ENCODE data around the gene UTP15. TPM values are rescaled to one million over a fixed set of nuclear protein-coding genes. Genes with fewer than 3 reads are reported as not detected.

The UTP15 gene
- total RNA-seq, 1 experiment from 2014 or later = 35.2 TPM

DNA sequence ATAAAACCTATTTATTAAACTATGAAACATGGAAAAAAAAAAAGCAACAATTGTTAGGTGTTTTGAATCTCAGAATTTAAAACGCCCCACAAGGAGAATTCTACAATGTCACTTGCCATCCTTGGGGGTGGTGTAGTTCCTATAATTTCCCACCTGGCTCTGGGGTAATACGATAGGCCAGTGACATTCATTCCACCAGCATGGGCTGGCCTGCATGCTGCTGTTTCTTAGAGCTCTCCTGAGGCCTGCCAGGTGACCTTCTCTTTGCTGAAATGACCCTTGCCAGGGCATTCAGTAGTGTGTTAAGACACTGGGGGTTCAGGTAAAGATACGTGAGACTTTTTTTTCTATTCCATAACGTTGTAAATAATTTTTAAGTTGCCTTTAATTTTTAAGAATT, 50.4 kb downstream of the UTP15 start:
- H3K36me3 Mint-ChIP-seq = no peaks in the 10 kb centered on the region
- TF ChIP-seq, protein P1, sequence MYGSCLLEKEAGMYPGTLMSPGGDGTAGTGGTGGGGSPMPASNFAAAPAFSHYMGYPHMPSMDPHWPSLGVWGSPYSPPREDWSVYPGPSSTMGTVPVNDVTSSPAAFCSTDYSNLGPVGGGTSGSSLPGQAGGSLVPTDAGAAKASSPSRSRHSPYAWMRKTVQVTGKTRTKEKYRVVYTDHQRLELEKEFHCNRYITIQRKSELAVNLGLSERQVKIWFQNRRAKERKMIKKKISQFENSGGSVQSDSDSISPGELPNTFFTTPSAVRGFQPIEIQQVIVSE (CRISPR knock-in tag; IDR thresholded peaks at IDR 0.05; ENCODE audit: borderline replicate concordance) = no peak
- TF ChIP-seq PRRX2 (CRISPR knock-in tag; IDR thresholded peaks at IDR 0.05) (no peak), GABPB1 (CRISPR knock-in tag; IDR thresholded peaks at IDR 0.05) (no peak), ETV6 (CRISPR knock-in tag; IDR thresholded peaks at IDR 0.05) (no peak), ATF3 (CRISPR knock-in tag; conservative IDR thresholded peaks at IDR 0.05) (no peak), ZNF396 (CRISPR knock-in tag; IDR thresholded peaks at IDR 0.05; ENCODE audit: borderline replicate concordance) (no peak), ERG (CRISPR knock-in tag; IDR thresholded peaks at IDR 0.05) (no peak), ZNF317 (CRISPR knock-in tag; IDR thresholded peaks at IDR 0.05; ENCODE audit: borderline replicate concordance, low read depth) (no peak)
- TF ChIP-seq, protein P2, sequence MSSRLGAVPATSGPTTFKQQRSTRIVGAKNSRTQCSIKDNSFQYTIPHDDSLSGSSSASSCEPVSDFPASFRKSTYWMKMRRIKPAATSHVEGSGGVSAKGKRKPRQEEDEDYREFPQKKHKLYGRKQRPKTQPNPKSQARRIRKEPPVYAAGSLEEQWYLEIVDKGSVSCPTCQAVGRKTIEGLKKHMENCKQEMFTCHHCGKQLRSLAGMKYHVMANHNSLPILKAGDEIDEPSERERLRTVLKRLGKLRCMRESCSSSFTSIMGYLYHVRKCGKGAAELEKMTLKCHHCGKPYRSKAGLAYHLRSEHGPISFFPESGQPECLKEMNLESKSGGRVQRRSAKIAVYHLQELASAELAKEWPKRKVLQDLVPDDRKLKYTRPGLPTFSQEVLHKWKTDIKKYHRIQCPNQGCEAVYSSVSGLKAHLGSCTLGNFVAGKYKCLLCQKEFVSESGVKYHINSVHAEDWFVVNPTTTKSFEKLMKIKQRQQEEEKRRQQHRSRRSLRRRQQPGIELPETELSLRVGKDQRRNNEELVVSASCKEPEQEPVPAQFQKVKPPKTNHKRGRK (CRISPR knock-in tag; IDR thresholded peaks at IDR 0.05; ENCODE audit: borderline replicate concordance) = no peak
- no peak overlapping the region for H3K4me3 Mint-ChIP-seq
- H3K4me1 Mint-ChIP-seq = peaks cover 13% of the 10 kb centered on the region
- peaks cover 4% of the 10 kb centered on the region for H3K9me3 Mint-ChIP-seq
- ATAC-seq (peak; percentile 69), DNase-seq (ENCODE audit: low spot score) (no peak)
- CTCF ChIA-PET = no interaction called here
- POLR2A ChIA-PET = no interaction called here
- H3K27ac Mint-ChIP-seq = no peak overlapping the region
- H3K27me3 Mint-ChIP-seq (ENCODE audit: low read depth) = no peaks in the 10 kb centered on the region

DNA sequence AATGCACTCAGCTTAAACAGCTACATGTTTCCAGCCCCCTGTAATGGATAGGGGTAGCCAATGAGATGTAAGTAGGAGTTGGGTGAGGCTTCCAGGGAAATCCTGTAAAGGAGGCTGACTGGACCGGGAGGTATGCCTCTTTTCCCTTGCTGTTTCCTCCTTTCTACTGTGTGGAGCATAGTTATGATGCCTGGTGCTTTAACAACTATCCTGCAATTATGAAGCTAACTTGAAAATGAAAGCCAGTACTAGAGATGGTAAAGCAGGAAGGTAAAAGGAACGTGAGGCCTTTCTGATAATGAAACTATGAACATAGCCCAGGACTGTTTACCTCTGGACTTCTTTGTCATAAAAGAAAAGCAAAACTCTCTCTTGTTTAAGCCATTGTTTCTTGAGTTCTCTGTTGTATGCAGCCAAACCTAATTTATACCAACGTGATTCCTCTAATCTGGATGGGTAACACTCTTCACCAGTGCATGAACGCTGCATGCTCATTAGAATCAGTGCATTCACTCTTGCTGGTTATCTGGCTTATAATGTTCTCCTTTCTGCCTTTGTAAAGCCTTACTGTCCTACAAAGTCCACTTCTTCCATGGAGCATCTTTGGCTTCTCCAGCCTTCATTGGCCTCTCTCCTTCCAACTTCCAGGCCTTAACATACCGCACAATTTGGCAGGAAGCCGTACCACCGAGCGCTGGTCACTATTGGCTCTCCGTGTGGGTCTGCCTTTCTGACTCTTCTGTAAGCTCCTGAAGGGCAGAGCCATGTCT, 52.2 kb downstream of the UTP15 start:
- H3K4me3 Mint-ChIP-seq = no peak overlapping the region
- no peaks in the 10 kb centered on the region for H3K9me3 Mint-ChIP-seq
- no peak overlapping the region for H3K27ac Mint-ChIP-seq
- DNase-seq (ENCODE audit: low spot score) (no peak), ATAC-seq (no peak)
- H3K27me3 Mint-ChIP-seq (ENCODE audit: low read depth) = no peaks in the 10 kb centered on the region
- ChIA-PET CTCF (interaction anchor here (1.1 kb wide), 1 partner anchor 16 kb away, joined by 5 read pairs; no protein-coding TSS in a partner anchor), POLR2A (no interaction called here)
- peaks cover 19% of the 10 kb centered on the region for H3K4me1 Mint-ChIP-seq
- TF ChIP-seq ZNF232 (CRISPR knock-in tag; IDR thresholded peaks at IDR 0.05) (no peak), ZNF532 (CRISPR knock-in tag; IDR thresholded peaks at IDR 0.05; ENCODE audit: borderline replicate concordance) (no peak), RELA (CRISPR knock-in tag; IDR thresholded peaks at IDR 0.05; ENCODE audit: borderline replicate concordance) (no peak), ZBTB21 (CRISPR knock-in tag; IDR thresholded peaks at IDR 0.05; ENCODE audit: borderline replicate concordance) (no peak), ZSCAN18 (CRISPR knock-in tag; IDR thresholded peaks at IDR 0.05) (no peak), HMGXB4 (CRISPR knock-in tag; IDR thresholded peaks at IDR 0.05) (no peak), ZNF138 (CRISPR knock-in tag; conservative IDR thresholded peaks at IDR 0.05) (no peak), ATF1 (CRISPR knock-in tag; IDR thresholded peaks at IDR 0.05) (no peak), ZNF263 (CRISPR knock-in tag; IDR thresholded peaks at IDR 0.05; ENCODE audit: low read depth) (no peak)
- TF ChIP-seq, protein P1 (CRISPR knock-in tag; IDR thresholded peaks at IDR 0.05; ENCODE audit: borderline replicate concordance) = no peak
- no peaks in the 10 kb centered on the region for H3K36me3 Mint-ChIP-seq
